ENCODE data around the gene GNA15.

- TF ChIP-seq CTCF (IDR thresholded peaks at IDR 0.05; ENCODE audit: low read depth, low read length) (no peak), EZH2phosphoT487 (IDR thresholded peaks at IDR 0.05; ENCODE audit: low read depth) (no peak)
Observed at GRCh38 chr19:3136684-3137055, 837 bp downstream of the GNA15 start.

Data from OCI-LY3 (cell line).